OCI-LY3 (cell line): Measurements from ENCODE around the gene TMEM101.
A peak's percentile ranks its signal among the peaks of the same experiment; 100 is the strongest.

Experiments used
- H2AFZ ChIP-seq: fragments of 200-600, 300-600 bp; shearing (Covaris generic); 2 replicates; pipeline ENCODE4 v1.6.0; 2014; ENCODE audit warnings: antibody characterized with exemption, low read depth, low read length
- H3K27ac ChIP-seq: fragments of 200-600, 300-600 bp; sonication (generic); 2 replicates; pipeline ENCODE4 v1.5.1; 2014; ENCODE audit warnings: mild to moderate bottlenecking, low read length, moderate library complexity, mixed read lengths
- H3K27me3 ChIP-seq: fragments of 200-600, 300-600 bp; sonication (generic); 2 replicates; pipeline ENCODE4 v1.6.1; 2014; ENCODE audit warnings: low read depth, low read length, mixed read lengths
- H3K36me3 ChIP-seq: fragments of 200-600, 300-600 bp; sonication (generic); replicated peaks from 2 replicates; pipeline ENCODE3; 2014; ENCODE audit warnings: low read depth, low read length, mixed read lengths
- H3K4me1 ChIP-seq: fragments of 300-600, 200-600 bp; sonication (generic); 2 replicates; pipeline ENCODE4 v1.6.1; 2014; ENCODE audit warnings: low read length, mixed read lengths
- H3K4me2 ChIP-seq: fragments of 200-600, 300-600 bp; sonication (generic); 2 replicates; pipeline ENCODE4 v1.6.1; 2014; ENCODE audit warnings: low read length, mixed read lengths
- H3K4me3 ChIP-seq: fragments of 300-600, 200-600 bp; sonication (generic); 2 replicates; pipeline ENCODE4 v1.5.1; 2014; ENCODE audit warnings: antibody characterized with exemption, mild to moderate bottlenecking, low read length, moderate library complexity
- H3K79me2 ChIP-seq: fragments of 300-600, 200-600 bp; shearing (Covaris generic); 2 replicates; pipeline ENCODE4 v1.6.1; 2014; ENCODE audit warnings: mild to moderate bottlenecking, low read length, mixed read lengths
- H3K9ac ChIP-seq: fragments of 300-600, 200-600 bp; shearing (Covaris generic); 2 replicates; pipeline ENCODE4 v1.6.0; 2014; ENCODE audit warnings: mild to moderate bottlenecking, low read length, moderate library complexity
- H3K9me3 ChIP-seq: fragments of 200-600, 300-600 bp; shearing (Covaris generic); 2 replicates; pipeline ENCODE4 v1.6.1; 2014; ENCODE audit warnings: low read length, mixed read lengths; ENCODE audit not compliant: insufficient read depth
- H4K20me1 ChIP-seq: fragments of 200-600, 300-600 bp; sonication (generic); 2 replicates; pipeline ENCODE4 v1.6.1; 2016; ENCODE audit warnings: low read length, mixed read lengths; ENCODE audit not compliant: insufficient read depth
- CTCF ChIP-seq: fragments of 200-600, 300-600 bp; sonication (generic); IDR thresholded peaks from 2 replicates; pipeline ENCODE4 v1.5.1; 2014; ENCODE audit warnings: antibody characterized with exemption, low read length, low read depth
- EZH2phosphoT487 ChIP-seq: fragments of 200-600 bp; shearing (Covaris generic); IDR thresholded peaks from 2 replicates; pipeline ENCODE4 v1.6.1; 2018; ENCODE audit warnings: antibody characterized with exemption, mixed run types, low read depth

The TMEM101 gene

GRCh38 chr17:44014437-44015172 lies at the start of gene TMEM101:
TMEM101 (minus strand) TSS chr17:44014963; CDS start chr17:44014952, 11 bp downstream.
- H3K27ac ChIP-seq = peak within 1 kb of the TSS; percentile 40
- peaks cover 6% of the 10 kb centered on the region for H3K4me1 ChIP-seq
- peak within 1 kb of the TSS; percentile 93 for H3K9ac ChIP-seq
- no peaks in the 10 kb centered on the region for H3K27me3 ChIP-seq
- peak within 1 kb of the TSS; percentile 96 for H3K4me3 ChIP-seq
- H3K9me3 ChIP-seq = no peaks in the 10 kb centered on the region
- peak within 1 kb of the TSS; percentile 99 for H2AFZ ChIP-seq
- peaks cover under 1% of the 10 kb centered on the region for H3K36me3 ChIP-seq
- TF ChIP-seq EZH2phosphoT487 (no peak), CTCF (no peak)
- peaks cover 13% of the 10 kb centered on the region for H3K79me2 ChIP-seq
- no peaks in the 10 kb centered on the region for H4K20me1 ChIP-seq
- H3K4me2 ChIP-seq = peak within 1 kb of the TSS; percentile 91

DNA sequence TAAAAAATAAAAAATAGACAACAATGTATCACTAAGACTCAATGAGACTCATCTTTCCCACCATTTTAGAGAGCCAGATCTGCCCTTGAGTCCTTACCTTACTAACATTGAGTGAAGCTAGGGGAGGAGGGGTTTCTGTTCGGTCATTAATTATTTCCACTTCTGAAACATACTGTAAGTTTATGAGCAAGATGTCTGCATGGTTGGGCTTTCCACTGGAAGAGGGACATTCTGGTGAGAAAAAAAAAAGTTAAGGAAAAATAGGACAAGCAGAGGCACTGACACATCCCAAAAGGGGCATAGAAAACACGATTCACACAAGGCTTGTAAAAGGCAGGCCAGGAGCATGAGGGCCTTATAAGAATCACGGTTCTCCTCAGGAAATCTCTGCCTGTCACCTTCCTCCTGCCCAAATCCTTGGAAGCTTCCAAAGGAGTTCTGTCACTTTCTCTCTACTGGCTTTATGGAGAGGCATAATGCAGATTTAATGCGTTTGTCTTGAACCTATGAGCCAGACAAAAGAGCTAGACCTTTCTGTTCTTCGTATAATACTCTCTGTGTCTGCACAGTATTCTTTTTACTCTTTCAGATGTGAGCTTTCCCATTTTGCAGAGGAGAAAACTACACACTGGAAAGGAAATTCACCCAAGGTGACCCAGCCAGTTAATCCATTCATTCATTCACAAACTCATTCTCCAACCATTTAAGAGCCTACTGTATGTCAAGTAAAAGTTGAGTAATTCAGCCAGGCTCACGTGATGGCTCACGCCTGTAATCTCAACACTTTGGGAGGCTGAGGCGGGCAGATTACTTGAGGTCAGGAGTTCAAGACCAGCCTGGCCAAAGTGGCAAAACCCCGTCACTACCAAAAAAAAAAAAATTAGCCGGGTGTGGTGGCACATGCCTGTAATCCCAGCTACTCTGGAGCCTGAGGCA lies 49.2 kb upstream of the TMEM101 start:
- TF ChIP-seq CTCF (no peak), EZH2phosphoT487 (no peak)
- H3K4me2 ChIP-seq = no peak overlapping the region
- H3K9ac ChIP-seq = no peak overlapping the region
- H3K4me3 ChIP-seq = no peak overlapping the region
- H3K27ac ChIP-seq = no peak overlapping the region
- H3K27me3 ChIP-seq = no peaks in the 10 kb centered on the region
- H3K79me2 ChIP-seq = peaks cover 76% of the 10 kb centered on the region
- H3K9me3 ChIP-seq = no peaks in the 10 kb centered on the region
- H4K20me1 ChIP-seq = 0 out of 2 replicates have a peak, but pooled peaks cover 3% of the 10 kb centered on the region
- H2AFZ ChIP-seq = no peak overlapping the region
- peaks cover 37% of the 10 kb centered on the region for H3K36me3 ChIP-seq
- peaks cover 15% of the 10 kb centered on the region for H3K4me1 ChIP-seq

- Histone ChIP-seq H3K36me3 (peaks cover 43% of the 10 kb centered on the region), H3K4me2 (no peak overlapping the region), H3K9me3 (no peaks in the 10 kb centered on the region)
Measured at GRCh38 chr17:44062871-44063270, 48.1 kb upstream of the TMEM101 start.

More at GRCh38 chr17:44062871-44063270, 48.1 kb upstream of the TMEM101 start:
- H3K9ac ChIP-seq = no peak overlapping the region
- no peak overlapping the region for H2AFZ ChIP-seq
- H3K79me2 ChIP-seq = peaks cover 85% of the 10 kb centered on the region
- H3K27ac ChIP-seq = no peak overlapping the region
- no peak overlapping the region for H3K4me3 ChIP-seq
- TF ChIP-seq CTCF (no peak), EZH2phosphoT487 (no peak)
- 0 out of 2 replicates have a peak, but pooled peaks cover 3% of the 10 kb centered on the region for H4K20me1 ChIP-seq
- H3K27me3 ChIP-seq = no peaks in the 10 kb centered on the region
- peaks cover 15% of the 10 kb centered on the region for H3K4me1 ChIP-seq
